Right ventricle myocardium superior (tissue), 1 donor: ENCODE measurements around the gene CETN3. TPM values are rescaled to one million over a fixed set of nuclear protein-coding genes. Genes with fewer than 3 reads are reported as not detected.
"Not testable (repeated sequence)": the region's sequence is repeated elsewhere in the genome, so short reads cannot be mapped to it uniquely, and the experiment has no call there.

Source experiments
- ATAC-seq: fragments of 200-7000 bp; cut with Tn5 transposase; one replicate; pipeline ENCODE4 v1.9.1; 2020; ENCODE audit warnings: mild to moderate bottlenecking; ENCODE audit not compliant: poor library complexity
- DNase-seq: peaks from one replicate; pipeline ENCODE4 v3.0.0-alpha.2; 2020
- intact Hi-C: fragments of 100-400 bp; cut with DNase I; formaldehyde crosslinking; loops from one replicate; pipeline ENCODE4 v1.11.2; 2022
- total RNA-seq: library from RNA; stranded (reverse); fragmentation: NEBNext Ultra II Directional; extraction: Animal tissue kit (Norgen Biotek cat#: 25700); gene quantifications from one replicate; pipeline ENCODE4 v1.2.1, GENCODE V29; 2021
- donor health status: DM: no; HTN: yes; CAD: no; lungs with severe emphysema.

The CETN3 gene
- total RNA-seq, 1 donor from 2014 or later, result 27.4 TPM

- no peak for DNase-seq
- intact Hi-C loops, result no loop called here
- ATAC-seq, result no peak
These were observed 63.9 kb downstream of the CETN3 start for GRCh38 chr5:90345684-90346083.

GRCh38 chr5:90344689-90345088, 64.9 kb downstream of the CETN3 start:
- ATAC-seq, result no peak
- DNase-seq, result no peak
- intact Hi-C loops, result no loop called here

GRCh38 chr5:90343731-90344130, 65.8 kb downstream of the CETN3 start:
- intact Hi-C loops, ATAC-seq, DNase-seq: not testable (repeated sequence)

- ATAC-seq, result no peak
- no peak for DNase-seq
- intact Hi-C loops, result no loop called here
These were observed 67.0 kb downstream of the CETN3 start for GRCh38 chr5:90342576-90342975.

Other genes starting within 250 kb of the CETN3 start
- 3.8 TPM for gene MBLAC2, start 65.0 kb upstream of the CETN3 start, total RNA-seq
- gene POLR3G, start 65.1 kb upstream of the CETN3 start, total RNA-seq, result 0.46 TPM
- 18.0 TPM for gene LYSMD3, start 119.8 kb upstream of the CETN3 start, total RNA-seq
- not detected for gene ADGRV1, start 149.0 kb upstream of the CETN3 start, total RNA-seq